Fibroblast of mammary gland (primary cell): ENCODE data around the gene EFNA3.
A peak's percentile ranks its signal among the peaks of the same experiment; 100 is the strongest.

Experiments used
- DNase-seq: peaks from one replicate; pipeline ENCODE4 v3.0.0-alpha.2; 2010; ENCODE audit warnings: low read depth
- H3K4me3 ChIP-seq: 2 replicates; pipeline ENCODE4 v1.5.1; 2011; ENCODE audit warnings: low read depth, mild to moderate bottlenecking, low read length, moderate library complexity; ENCODE audit not compliant: control insufficient read depth
- TF ChIP-seq, protein P1 (sequence below): conservative IDR thresholded peaks from 2 replicates; pipeline ENCODE4 v1.5.1; 2011; ENCODE audit warnings: low read depth, low read length, inconsistent platforms; ENCODE audit not compliant: control insufficient read depth, insufficient read depth

Gene EFNA3

DNA sequence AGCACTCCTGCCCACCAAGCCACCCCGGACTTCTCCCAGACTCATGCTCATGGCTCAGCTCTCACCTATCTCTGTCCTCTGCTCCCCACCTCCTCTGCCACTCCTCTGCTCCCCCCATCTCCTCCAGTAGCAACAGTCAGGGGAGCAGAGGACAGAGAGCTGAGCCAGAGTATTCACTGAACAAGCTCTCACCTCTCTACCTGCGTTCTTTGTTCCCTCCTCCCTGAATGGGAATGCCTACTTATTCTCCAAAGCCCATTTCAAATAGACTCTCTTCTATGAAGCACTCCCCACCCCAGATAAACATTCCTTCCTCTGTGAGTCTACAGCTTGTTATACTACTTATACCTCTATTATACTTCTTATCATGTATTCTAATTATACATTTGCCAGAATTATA lies 42.6 kb downstream of the EFNA3 start:
- no peak overlapping the region for H3K4me3 ChIP-seq
- TF ChIP-seq, protein P1, sequence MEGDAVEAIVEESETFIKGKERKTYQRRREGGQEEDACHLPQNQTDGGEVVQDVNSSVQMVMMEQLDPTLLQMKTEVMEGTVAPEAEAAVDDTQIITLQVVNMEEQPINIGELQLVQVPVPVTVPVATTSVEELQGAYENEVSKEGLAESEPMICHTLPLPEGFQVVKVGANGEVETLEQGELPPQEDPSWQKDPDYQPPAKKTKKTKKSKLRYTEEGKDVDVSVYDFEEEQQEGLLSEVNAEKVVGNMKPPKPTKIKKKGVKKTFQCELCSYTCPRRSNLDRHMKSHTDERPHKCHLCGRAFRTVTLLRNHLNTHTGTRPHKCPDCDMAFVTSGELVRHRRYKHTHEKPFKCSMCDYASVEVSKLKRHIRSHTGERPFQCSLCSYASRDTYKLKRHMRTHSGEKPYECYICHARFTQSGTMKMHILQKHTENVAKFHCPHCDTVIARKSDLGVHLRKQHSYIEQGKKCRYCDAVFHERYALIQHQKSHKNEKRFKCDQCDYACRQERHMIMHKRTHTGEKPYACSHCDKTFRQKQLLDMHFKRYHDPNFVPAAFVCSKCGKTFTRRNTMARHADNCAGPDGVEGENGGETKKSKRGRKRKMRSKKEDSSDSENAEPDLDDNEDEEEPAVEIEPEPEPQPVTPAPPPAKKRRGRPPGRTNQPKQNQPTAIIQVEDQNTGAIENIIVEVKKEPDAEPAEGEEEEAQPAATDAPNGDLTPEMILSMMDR: no peak
- DNase-seq: no peak

DNA sequence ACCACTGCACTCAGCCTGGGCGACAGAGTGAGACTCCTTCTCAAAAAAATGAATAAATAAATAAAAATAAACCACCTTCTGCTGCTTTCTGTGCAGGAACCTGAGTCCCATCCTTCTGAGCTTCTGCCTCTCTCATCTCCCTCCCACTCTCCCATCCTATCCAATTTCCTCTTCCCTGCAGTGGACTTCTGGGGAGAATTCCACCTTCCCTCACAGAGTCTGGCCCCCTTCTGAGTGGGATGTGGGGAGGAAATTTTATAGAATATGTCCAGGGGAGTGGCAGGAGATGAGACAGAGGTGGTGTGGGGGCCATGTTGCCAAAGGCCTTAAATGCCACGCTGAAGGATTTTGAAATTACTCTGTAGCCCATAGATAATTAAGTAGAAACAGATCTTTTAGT lies 43.7 kb downstream of the EFNA3 start:
- DNase-seq: no peak
- no peak overlapping the region for H3K4me3 ChIP-seq
- TF ChIP-seq, protein P1: no peak

DNA sequence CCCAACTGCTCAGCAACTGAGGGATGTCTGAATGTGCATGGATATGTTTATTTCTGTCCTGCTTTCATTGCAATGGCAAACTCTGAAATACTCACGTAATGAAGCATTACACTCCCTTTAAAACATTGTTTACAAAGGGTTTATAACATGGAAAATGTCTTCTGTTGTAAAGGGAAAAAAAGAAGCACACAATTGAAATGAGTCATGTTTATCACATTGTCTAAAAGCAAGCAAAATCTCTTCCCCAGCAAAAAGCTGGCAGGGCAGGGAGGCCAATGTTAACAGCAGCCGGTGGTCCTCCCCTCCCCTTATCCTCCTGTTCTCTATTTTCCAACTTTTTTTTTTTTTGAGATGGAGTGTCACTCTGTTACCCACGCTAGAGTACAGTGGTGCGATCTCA lies 45.2 kb downstream of the EFNA3 start:
- TF ChIP-seq, protein P1: no peak
- no peak for DNase-seq
- H3K4me3 ChIP-seq: no peak overlapping the region

DNA sequence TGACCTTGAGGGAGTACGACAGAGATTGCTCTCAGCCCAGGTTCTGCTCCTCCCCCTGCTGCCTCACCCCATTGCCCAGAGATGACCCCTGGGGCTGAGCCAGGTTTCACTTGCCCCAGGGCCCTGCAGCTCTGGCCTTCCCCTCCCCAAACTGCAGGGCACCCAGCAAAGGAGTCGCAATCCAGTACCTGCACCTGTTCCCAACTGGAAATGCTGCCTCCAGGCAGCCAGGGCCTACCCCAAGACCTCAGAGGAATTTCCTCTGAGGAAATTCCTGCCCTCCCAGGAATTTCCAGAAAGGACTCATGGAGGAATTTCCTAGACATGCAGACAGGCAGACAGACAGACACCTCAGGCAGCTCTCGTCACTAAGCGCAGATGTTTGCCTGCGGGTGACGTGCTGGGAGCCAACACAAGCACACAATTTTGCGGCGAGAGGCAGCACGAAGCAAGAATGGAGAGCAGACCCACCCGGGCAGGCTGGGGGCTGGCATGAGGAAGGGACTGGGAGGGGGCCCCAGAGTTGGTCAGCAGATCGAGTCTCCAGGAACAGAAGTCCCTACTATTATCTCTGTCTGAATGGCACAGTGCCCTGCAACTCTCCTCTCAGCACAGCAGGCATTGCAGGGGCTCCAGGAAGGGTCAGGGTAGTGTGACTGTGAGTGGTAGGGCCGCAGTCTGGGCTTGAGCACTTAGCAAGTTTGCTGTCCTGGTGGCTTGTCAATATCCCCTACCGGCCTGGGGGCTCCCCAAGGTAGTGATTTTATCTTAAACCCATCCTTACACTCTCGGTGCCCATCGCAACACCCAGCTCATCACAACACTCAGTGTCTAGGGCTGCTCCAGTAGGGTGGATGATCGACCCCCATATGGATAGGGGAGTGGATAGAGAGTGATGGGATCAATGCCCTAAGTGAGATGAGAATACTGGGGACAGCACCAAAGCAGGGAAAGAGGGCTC lies 46.1 kb downstream of the EFNA3 start:
- TF ChIP-seq, protein P1: no peak
- H3K4me3 ChIP-seq: no peak overlapping the region
- no peak for DNase-seq

DNA sequence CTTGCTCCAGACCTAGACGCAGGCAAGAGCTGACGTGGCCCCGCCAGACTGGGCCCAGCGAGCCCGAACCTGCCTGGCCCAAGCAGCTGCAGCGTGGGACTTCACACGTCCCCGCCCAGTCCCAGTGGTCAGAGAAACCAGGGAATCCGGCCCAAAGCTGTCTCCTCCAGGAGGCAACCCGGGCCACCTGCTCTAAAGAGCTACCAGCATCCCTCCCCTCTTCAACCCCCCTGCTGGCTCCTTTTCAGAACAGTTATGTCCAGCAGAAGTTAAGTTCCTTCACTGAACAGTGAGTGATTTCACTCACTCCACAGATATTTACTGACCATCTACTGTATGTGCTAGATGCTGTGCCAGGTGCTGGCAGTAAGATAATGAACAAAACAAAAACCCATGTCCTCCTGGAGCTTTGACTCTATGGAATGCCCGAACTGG lies 46.9 kb downstream of the EFNA3 start:
- TF ChIP-seq, protein P1: no peak
- H3K4me3 ChIP-seq: no peak overlapping the region
- no peak for DNase-seq

- no peak overlapping the region for H3K4me3 ChIP-seq
- TF ChIP-seq, protein P1: no peak
- peak; percentile 19 for DNase-seq
Measured at GRCh38 chr1:155125946-155126555, 47.4 kb downstream of the EFNA3 start.
